Stimulated activated naive CD8-positive, alpha-beta T cell treated with anti-CD3 and anti-CD28 coated beads, Interleukin-15, Interleukin-2, amounts not matched to agents 100 ng/mL and 50 ng/mL, for 24 hours (primary cell): Measurements from ENCODE around the gene CSH2.
A peak's percentile ranks its signal among the peaks of the same experiment; 100 is the strongest.
"Not testable (repeated sequence)": the region's sequence is repeated elsewhere in the genome, so short reads cannot be mapped to it uniquely, and the experiment has no call there.

Experiments
- H3K27ac Mint-ChIP-seq: one replicate; pipeline ENCODE4 v1.8.0; 2021; ENCODE audit warnings: mild to moderate bottlenecking, mixed read lengths
- H3K27me3 Mint-ChIP-seq: one replicate; pipeline ENCODE4 v1.8.0; 2021; ENCODE audit warnings: mixed read lengths
- H3K36me3 Mint-ChIP-seq: one replicate; pipeline ENCODE4 v1.8.0; 2021; ENCODE audit warnings: low read depth, mixed read lengths
- H3K4me1 Mint-ChIP-seq: one replicate; pipeline ENCODE4 v1.8.0; 2021; ENCODE audit warnings: low read depth, mixed read lengths
- H3K4me3 Mint-ChIP-seq: one replicate; pipeline ENCODE4 v1.8.0; 2021; ENCODE audit warnings: mild to moderate bottlenecking, mixed read lengths
- H3K9me3 Mint-ChIP-seq: one replicate; pipeline ENCODE4 v1.8.0; 2021; ENCODE audit warnings: mixed read lengths

The CSH2 gene

GRCh38 chr17:63907161-63907778 is 33.8 kb upstream of the CSH2 start:
- H3K4me1 Mint-ChIP-seq, H3K9me3 Mint-ChIP-seq, H3K27me3 Mint-ChIP-seq, H3K4me3 Mint-ChIP-seq, H3K27ac Mint-ChIP-seq, H3K36me3 Mint-ChIP-seq: not testable (repeated sequence)

- not testable (repeated sequence) for H3K27me3 Mint-ChIP-seq, H3K4me1 Mint-ChIP-seq, H3K4me3 Mint-ChIP-seq, H3K36me3 Mint-ChIP-seq, H3K9me3 Mint-ChIP-seq, H3K27ac Mint-ChIP-seq
Measured at GRCh38 chr17:63904796-63905195, 31.3 kb upstream of the CSH2 start.

GRCh38 chr17:63903787-63904201 is 30.3 kb upstream of the CSH2 start:
- peak overlapping the region; percentile 36 for H3K27ac Mint-ChIP-seq
- H3K36me3 Mint-ChIP-seq, H3K9me3 Mint-ChIP-seq, H3K27me3 Mint-ChIP-seq, H3K4me3 Mint-ChIP-seq: not testable (repeated sequence)
- H3K4me1 Mint-ChIP-seq, result peaks cover 15% of the 10 kb centered on the region

GRCh38 chr17:63901971-63902370 is 28.5 kb upstream of the CSH2 start:
- H3K27ac Mint-ChIP-seq, H3K9me3 Mint-ChIP-seq: not testable (repeated sequence)

GRCh38 chr17:63898899-63899798 is 25.7 kb upstream of the CSH2 start:
- not testable (repeated sequence) for H3K27me3 Mint-ChIP-seq, H3K27ac Mint-ChIP-seq, H3K9me3 Mint-ChIP-seq, H3K36me3 Mint-ChIP-seq, H3K4me3 Mint-ChIP-seq
- H3K4me1 Mint-ChIP-seq, result peaks cover 15% of the 10 kb centered on the region

More at GRCh38 chr17:63901971-63902370, 28.5 kb upstream of the CSH2 start:
- not testable (repeated sequence) for H3K27me3 Mint-ChIP-seq, H3K36me3 Mint-ChIP-seq, H3K4me3 Mint-ChIP-seq
- peaks cover 15% of the 10 kb centered on the region for H3K4me1 Mint-ChIP-seq

- H3K36me3 Mint-ChIP-seq, result not testable (repeated sequence)
Measured at GRCh38 chr17:63896524-63897354, 23.3 kb upstream of the CSH2 start, which contains the start of gene CSH1. CSH1 (minus strand) TSS chr17:63896574; CDS start chr17:63896511, 63 bp downstream.

GRCh38 chr17:63894821-63895220 is 21.3 kb upstream of the CSH2 start:
- not testable (repeated sequence) for H3K27me3 Mint-ChIP-seq, H3K36me3 Mint-ChIP-seq, H3K4me1 Mint-ChIP-seq, H3K27ac Mint-ChIP-seq, H3K4me3 Mint-ChIP-seq, H3K9me3 Mint-ChIP-seq

More at GRCh38 chr17:63896524-63897354, 23.3 kb upstream of the CSH2 start, which contains the start of gene CSH1:
- not testable (repeated sequence) for H3K4me1 Mint-ChIP-seq, H3K27me3 Mint-ChIP-seq, H3K9me3 Mint-ChIP-seq, H3K4me3 Mint-ChIP-seq, H3K27ac Mint-ChIP-seq

- H3K9me3 Mint-ChIP-seq, H3K27ac Mint-ChIP-seq, H3K36me3 Mint-ChIP-seq, H3K4me3 Mint-ChIP-seq, H3K27me3 Mint-ChIP-seq, H3K4me1 Mint-ChIP-seq: not testable (repeated sequence)
Measured at GRCh38 chr17:63894021-63894420, 20.5 kb upstream of the CSH2 start.

GRCh38 chr17:63892316-63893037 is 19.0 kb upstream of the CSH2 start:
- H3K27ac Mint-ChIP-seq, H3K36me3 Mint-ChIP-seq, H3K4me3 Mint-ChIP-seq: not testable (repeated sequence)

GRCh38 chr17:63889026-63889848 is 15.8 kb upstream of the CSH2 start:
- H3K27ac Mint-ChIP-seq, H3K27me3 Mint-ChIP-seq, H3K4me3 Mint-ChIP-seq: not testable (repeated sequence)

More at GRCh38 chr17:63892316-63893037, 19.0 kb upstream of the CSH2 start:
- not testable (repeated sequence) for H3K4me1 Mint-ChIP-seq, H3K9me3 Mint-ChIP-seq, H3K27me3 Mint-ChIP-seq

GRCh38 chr17:63885119-63885518 is 11.6 kb upstream of the CSH2 start:
- H3K4me3 Mint-ChIP-seq, H3K9me3 Mint-ChIP-seq, H3K27me3 Mint-ChIP-seq, H3K36me3 Mint-ChIP-seq, H3K27ac Mint-ChIP-seq, H3K4me1 Mint-ChIP-seq: not testable (repeated sequence)

More at GRCh38 chr17:63889026-63889848, 15.8 kb upstream of the CSH2 start:
- H3K4me1 Mint-ChIP-seq, H3K36me3 Mint-ChIP-seq, H3K9me3 Mint-ChIP-seq: not testable (repeated sequence)

GRCh38 chr17:63882626-63883126 is 9.2 kb upstream of the CSH2 start:
- not testable (repeated sequence) for H3K4me3 Mint-ChIP-seq, H3K9me3 Mint-ChIP-seq, H3K4me1 Mint-ChIP-seq, H3K27ac Mint-ChIP-seq, H3K36me3 Mint-ChIP-seq, H3K27me3 Mint-ChIP-seq

GRCh38 chr17:63881935-63882601 is 8.6 kb upstream of the CSH2 start, which contains the start of gene GH2:
GH2 (minus strand) TSS chr17:63881944; CDS start chr17:63881801, 143 bp downstream.
- Mint-ChIP-seq H3K27ac (no peak within 1 kb of the TSS), H3K4me1 (no peaks in the 10 kb centered on the region), H3K9me3 (no peaks in the 10 kb centered on the region), H3K27me3 (no peaks in the 10 kb centered on the region), H3K4me3 (no peak within 1 kb of the TSS), H3K36me3 (no peaks in the 10 kb centered on the region)
